ENCODE measurements around the gene CFAP74.

GRCh38 chr1:1968767-1969504, 34.6 kb downstream of the CFAP74 start:
- TF ChIP-seq CTCF (IDR thresholded peaks at IDR 0.05) (no peak), POLR2A (IDR thresholded peaks at IDR 0.05) (no peak)

Data from testis (tissue), 2 donors.